ENCODE measurements around the gene PRKD2.

DNA sequence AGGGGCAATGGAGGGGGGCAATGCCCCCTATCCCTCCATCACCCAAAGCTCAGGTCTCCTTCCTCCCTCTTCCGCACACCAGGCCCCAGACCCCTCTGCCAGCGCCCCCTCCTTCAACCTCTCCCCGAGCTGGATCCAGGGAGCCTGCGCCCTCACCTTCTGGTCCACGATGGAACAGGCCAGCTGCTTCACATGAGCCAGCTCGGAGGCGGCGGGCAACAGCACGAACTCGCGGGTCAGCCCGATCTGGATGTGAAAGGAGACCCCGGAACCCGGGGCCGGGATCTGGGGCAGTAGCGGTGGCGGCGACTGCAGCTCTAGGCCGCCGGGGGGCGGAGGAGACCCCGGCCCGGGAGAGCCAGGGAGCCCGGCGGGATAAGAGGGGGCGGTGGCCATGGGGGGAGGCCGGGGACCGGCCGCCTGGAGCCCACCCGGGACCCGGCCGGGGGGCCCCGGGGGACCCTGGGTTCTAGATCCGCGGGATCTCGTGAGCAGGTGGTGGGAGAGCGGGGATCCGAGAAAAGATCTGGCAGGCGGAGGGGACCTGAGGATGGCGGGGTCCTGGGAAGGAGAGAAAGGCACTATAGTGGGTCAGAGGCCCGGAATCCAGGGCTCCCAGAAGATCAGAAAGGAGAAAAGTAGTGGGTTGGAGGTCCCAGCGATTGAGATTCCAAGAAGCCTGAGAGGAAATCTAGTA lies 791 bp downstream of the PRKD2 start:
- TF ChIP-seq POLR2A (IDR thresholded peaks at IDR 0.05), result no peak
- TF ChIP-seq, protein P1, sequence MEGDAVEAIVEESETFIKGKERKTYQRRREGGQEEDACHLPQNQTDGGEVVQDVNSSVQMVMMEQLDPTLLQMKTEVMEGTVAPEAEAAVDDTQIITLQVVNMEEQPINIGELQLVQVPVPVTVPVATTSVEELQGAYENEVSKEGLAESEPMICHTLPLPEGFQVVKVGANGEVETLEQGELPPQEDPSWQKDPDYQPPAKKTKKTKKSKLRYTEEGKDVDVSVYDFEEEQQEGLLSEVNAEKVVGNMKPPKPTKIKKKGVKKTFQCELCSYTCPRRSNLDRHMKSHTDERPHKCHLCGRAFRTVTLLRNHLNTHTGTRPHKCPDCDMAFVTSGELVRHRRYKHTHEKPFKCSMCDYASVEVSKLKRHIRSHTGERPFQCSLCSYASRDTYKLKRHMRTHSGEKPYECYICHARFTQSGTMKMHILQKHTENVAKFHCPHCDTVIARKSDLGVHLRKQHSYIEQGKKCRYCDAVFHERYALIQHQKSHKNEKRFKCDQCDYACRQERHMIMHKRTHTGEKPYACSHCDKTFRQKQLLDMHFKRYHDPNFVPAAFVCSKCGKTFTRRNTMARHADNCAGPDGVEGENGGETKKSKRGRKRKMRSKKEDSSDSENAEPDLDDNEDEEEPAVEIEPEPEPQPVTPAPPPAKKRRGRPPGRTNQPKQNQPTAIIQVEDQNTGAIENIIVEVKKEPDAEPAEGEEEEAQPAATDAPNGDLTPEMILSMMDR (IDR thresholded peaks at IDR 0.05), result no peak
- no peak for TF ChIP-seq POLR2AphosphoS5 (IDR thresholded peaks at IDR 0.05)
- TF ChIP-seq EP300 (IDR thresholded peaks at IDR 0.05; ENCODE audit: low read depth), result no peak
